ENCODE data around the gene MPDU1. TPM values are rescaled to one million over a fixed set of nuclear protein-coding genes. Genes with fewer than 3 reads are reported as not detected.
A peak's percentile ranks its signal among the peaks of the same experiment; 100 is the strongest.

Gene MPDU1
- 36.7 TPM for total RNA-seq

- ATAC-seq = peak; percentile 52
Measured at GRCh38 chr17:7583253-7584109, at the start of gene MPDU1. Gene MPDU1 (plus strand): TSS chr17:7583852. CDS start chr17:7583863, 11 bp downstream.

GRCh38 chr17:7538050-7538449 lies 45.6 kb upstream of the MPDU1 start:
- ATAC-seq = no peak

GRCh38 chr17:7538891-7539545 lies 44.6 kb upstream of the MPDU1 start:
- ATAC-seq = no peak

- ATAC-seq = no peak
Measured at GRCh38 chr17:7541074-7541621, 42.5 kb upstream of the MPDU1 start.

- no peak for ATAC-seq
Measured at GRCh38 chr17:7544911-7545310, 38.7 kb upstream of the MPDU1 start.

- ATAC-seq = peak; percentile 55
Measured at GRCh38 chr17:7548585-7549400, 34.9 kb upstream of the MPDU1 start, which contains the start of gene TNFSF12. Gene TNFSF12 (plus strand): TSS chr17:7549058. CDS start chr17:7549154, 96 bp downstream.

- ATAC-seq = peak; percentile 66
Measured at GRCh38 chr17:7549401-7550055, 34.1 kb upstream of the MPDU1 start.

- ATAC-seq = no peak
Measured at GRCh38 chr17:7550344-7550743, 33.3 kb upstream of the MPDU1 start.

GRCh38 chr17:7551396-7551795 lies 32.3 kb upstream of the MPDU1 start:
- ATAC-seq = no peak

- no peak for ATAC-seq
Measured at GRCh38 chr17:7552621-7553051, 31.0 kb upstream of the MPDU1 start.

GRCh38 chr17:7553356-7553755 lies 30.3 kb upstream of the MPDU1 start:
- no peak for ATAC-seq

- ATAC-seq = no peak
Measured at GRCh38 chr17:7555320-7555948, 28.2 kb upstream of the MPDU1 start.

GRCh38 chr17:7556627-7557026 lies 27.0 kb upstream of the MPDU1 start:
- no peak for ATAC-seq

- ATAC-seq = no peak
Measured at GRCh38 chr17:7557147-7557764, 26.4 kb upstream of the MPDU1 start.

- ATAC-seq = peak; percentile 65
Measured at GRCh38 chr17:7557775-7558543, 25.7 kb upstream of the MPDU1 start.

GRCh38 chr17:7558544-7559319 lies 24.9 kb upstream of the MPDU1 start, which contains the start of gene TNFSF13:
Gene TNFSF13 (plus strand): TSS chr17:7558750. CDS start chr17:7559040, 290 bp downstream.
- ATAC-seq = peak; percentile 2

GRCh38 chr17:7559320-7560171 lies 24.1 kb upstream of the MPDU1 start:
- ATAC-seq = no peak

All from esophagus mucosa (tissue), 1 donor.